AG08396 (cell line): Measurements from ENCODE around the gene CCL15.

Source experiments
- DNase-seq: peaks from one replicate; pipeline ENCODE4 v3.0.0; 2012; ENCODE audit warnings: low spot score, mixed read lengths

CCL15 gene

GRCh38 chr17:35991075-35991474, 10.3 kb downstream of the CCL15 start:
- no peak for DNase-seq

DNA sequence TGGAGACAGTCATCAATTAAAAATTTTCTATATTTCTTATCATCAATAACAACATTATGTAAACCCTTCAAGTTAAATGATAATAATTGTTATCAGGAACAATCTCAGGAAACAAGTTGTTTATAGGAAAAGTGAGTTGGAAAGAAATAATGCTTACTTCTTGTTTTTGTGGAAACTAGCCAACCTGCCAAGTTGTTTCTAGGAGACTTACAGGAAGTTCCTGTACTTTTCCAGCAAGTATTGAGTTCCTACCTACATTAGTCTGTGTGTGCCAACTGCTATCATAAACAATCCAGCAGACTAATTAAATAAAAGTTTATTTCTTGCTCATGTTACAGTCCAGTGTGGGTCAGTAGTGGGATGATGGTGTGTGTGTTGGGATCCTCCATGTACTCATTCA, 13.2 kb downstream of the CCL15 start:
- no peak for DNase-seq

DNA sequence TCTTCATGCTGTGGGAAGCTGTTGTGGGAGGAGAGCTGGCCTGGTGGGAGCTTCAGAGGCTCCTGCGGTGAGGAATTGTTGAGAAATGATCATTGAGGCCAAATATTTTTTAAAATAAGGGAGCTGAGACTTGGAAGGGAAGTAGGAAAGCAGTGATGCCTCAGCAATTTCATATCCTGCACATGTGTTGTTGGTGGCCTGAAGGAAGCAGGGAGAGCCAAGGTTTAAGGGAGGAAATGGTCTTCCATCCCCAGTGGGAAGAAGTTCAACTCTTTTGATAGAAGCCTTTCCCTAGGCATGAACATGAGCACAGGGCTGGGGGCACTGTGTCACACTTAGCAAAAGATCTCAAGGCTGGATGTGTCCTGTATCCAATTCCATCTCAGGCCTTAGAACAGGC, 14.7 kb downstream of the CCL15 start, which contains the start of gene CCL14:
Gene CCL14, minus strand, starts transcription at position 87 of the 400 bp plus-strand sequence. Its CDS starts 80 bp downstream, at position 7.
- DNase-seq = no peak

GRCh38 chr17:35984140-35984539, 17.2 kb downstream of the CCL15 start:
- no peak for DNase-seq

GRCh38 chr17:35982409-35983191, 18.8 kb downstream of the CCL15 start:
- DNase-seq = no peak

DNA sequence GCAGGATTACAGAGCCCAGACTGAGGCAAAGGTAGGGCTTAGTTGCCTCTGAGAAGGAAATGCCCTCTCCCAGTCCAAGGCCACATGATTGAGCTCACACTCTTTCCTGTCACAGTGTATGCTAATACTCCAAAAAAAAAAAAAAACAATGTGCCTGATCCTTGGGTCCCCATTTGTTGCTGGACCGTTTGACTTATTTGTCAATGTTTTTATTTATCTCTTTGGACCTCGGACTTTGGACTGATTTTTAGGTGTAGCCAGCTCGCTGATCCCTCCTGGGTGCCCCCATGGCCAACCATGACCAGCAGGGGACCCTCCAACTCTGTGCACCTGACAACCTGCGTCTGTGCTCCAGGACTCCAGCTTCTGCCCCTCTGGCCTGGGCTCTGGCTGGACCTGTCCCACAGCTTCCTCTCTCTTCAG, 19.4 kb downstream of the CCL15 start:
- DNase-seq = no peak

GRCh38 chr17:35981246-35981645, 20.1 kb downstream of the CCL15 start, which contains the start of gene CCL16:
Gene CCL16, minus strand, starts transcription at chr17:35981497. Its CDS starts 77 bp downstream, at chr17:35981420.
- DNase-seq = no peak

GRCh38 chr17:35978346-35978745, 23.0 kb downstream of the CCL15 start:
- DNase-seq = no peak

GRCh38 chr17:35977509-35977908, 23.8 kb downstream of the CCL15 start:
- no peak for DNase-seq

DNA sequence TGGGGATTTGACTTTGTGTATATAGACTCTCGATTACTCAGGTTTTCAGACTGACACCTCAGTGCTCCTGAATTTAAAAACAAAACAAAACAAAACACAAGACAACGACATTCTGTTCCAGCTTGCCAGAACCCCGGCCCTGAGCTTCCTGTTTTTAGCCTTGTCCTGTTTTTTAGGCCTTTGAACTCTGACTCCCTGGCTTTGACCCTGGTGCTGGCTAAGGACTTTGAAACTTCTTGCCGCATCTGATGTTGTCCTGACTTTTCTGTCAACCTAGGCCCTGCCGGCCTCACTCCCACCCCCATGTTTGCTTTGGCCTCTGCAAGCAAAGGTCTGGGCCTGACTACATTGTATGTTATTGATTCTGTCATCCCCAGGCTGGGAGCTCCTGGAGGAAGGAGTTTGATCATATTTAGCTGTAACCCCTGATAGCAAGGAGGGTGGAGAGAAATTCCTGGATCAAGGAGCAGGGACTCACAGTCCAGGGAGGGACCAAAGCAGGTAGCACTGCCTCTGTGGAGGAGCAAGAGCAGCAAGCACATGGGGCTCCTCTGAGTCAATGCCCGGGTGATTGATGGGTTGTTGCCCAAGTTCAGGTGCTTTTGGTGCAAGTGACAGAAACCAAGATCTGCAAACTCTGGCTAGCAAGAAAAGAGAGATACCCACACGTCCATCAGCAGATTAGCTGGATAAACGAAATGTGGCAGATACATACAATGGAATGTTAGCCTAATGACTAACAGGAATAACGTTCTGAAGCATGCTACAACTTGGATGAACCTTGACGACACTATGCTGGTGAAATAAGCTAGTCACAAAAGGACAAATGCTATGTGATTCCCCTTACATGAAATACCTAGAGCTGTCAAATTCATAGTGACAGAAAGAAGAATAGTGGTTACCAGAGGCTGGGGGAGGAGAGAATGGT, 27.8 kb downstream of the CCL15 start:
- DNase-seq = no peak

- no peak for DNase-seq
Observed at GRCh38 chr17:35972945-35973332, 28.4 kb downstream of the CCL15 start.

DNA sequence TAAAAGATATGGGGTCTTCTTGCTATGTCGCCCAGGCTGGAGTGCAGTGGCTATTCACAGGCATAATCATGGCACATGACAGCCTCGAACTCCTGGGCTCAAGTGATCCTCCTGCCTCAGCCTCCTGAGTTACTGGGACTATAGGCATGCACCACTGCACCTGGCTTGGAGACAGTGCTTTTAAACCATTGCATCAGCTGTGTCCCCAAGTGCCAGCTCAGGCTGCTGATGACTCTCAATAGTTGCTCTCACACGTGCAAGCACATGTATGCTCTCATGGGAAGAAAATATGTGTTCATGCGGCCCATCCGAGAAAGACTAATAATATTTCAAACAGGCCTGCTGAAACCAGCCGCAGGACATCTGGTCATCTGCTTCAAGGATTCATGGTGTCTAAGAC, 28.8 kb downstream of the CCL15 start:
- no peak for DNase-seq

- no peak for DNase-seq
Observed at GRCh38 chr17:35972066-35972465, 29.3 kb downstream of the CCL15 start.

GRCh38 chr17:35969558-35970380, 31.6 kb downstream of the CCL15 start:
- DNase-seq = peak; percentile 57

DNA sequence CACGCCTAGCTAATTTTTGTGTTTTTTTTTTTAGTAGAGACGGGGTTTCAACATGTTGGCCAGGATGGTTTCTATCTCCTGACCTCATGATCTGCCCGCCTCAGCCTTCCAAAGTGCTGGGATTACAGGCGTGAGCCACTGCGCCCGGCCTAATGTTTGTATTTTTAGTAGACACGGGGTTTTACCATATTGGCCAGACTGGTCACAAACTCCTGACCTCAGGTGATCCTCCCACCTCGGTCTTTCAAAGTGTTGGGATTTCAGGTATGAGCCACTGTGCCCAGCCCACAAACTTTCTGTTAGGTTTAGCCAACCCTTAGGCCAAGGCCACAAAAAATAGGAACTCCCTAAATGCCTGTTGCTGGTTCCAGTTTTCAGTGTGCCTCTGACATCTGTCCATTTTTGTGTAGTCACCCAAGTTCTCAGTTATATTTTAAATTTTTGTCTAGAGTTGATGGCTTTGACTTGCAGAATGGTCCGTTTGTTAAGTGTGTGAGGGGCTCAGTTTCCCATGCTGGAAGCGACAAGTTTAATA, 32.8 kb downstream of the CCL15 start:
- no peak for DNase-seq

DNA sequence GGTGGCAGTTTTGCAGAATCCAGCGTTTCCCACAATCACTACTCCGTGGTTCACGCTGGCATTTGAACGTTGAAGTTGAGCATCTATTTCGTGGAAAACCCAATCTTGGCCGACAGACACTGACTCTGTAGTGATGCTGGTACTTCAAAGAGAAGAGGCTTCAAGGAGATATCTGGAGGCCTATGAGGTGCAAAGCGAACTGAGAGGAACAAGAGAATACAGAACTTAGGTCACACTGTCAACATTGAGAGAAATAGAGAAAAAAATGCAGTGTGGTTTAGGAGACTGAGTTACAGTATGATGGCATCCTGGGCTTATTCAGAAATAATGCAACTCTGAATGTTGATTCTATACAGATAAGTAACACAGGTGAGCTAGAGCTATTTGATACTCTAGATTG, 36.1 kb downstream of the CCL15 start:
- DNase-seq = no peak

DNA sequence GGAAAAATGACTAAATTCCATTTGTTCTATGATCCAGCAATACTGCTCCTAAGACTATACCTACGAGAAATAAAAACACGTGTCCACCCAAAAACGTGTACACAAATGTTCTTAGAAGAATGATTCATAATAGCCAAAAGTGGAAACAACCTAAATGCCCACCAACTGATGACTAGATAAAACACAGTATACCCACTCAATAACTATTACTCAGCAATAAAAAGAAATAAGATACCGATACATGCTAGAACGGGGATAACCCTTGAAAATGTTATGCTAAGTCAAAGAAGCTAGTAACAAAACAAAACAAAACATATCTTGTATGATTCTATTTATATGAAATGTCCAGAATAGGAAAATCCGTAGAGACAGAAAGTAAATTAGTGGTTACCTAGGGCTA, 37.7 kb downstream of the CCL15 start:
- no peak for DNase-seq

DNA sequence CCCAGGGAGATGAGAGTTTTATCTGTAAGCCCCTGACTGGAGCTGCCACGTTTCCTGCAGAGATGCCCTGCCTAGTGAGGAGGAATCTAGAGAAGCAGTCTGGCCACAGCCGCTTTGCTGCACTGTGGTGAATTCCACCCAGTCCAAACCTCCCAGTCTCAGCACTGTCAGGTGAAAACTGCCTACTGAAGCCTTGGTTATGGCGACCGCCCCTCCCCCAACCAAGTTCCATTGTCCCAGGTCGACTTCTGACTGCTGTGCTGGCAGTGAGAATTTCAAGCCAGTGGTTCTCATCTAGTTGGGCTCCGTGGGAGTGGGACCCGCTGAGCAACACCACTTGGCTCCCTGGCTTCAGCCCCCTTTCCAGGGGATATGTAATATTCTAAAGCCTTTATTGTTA, 47.6 kb downstream of the CCL15 start:
- no peak for DNase-seq

GRCh38 chr17:35949401-35949800, 52.0 kb downstream of the CCL15 start:
- DNase-seq = no peak

GRCh38 chr17:35948092-35948491, 53.3 kb downstream of the CCL15 start:
- DNase-seq = no peak
